Adrenal gland (tissue), 5 donors: ENCODE data around the gene MCF2L.

Source experiments
- CTCF ChIP-seq, 6 experiments: fragments of 450-650 bp in 4 of 6; fragments of 200-600 bp in 2 of 6; sonication (generic) in 1 of 6; IDR thresholded peaks; 1 replicate in 5 of 6; 2 replicates in 1 of 6; pipeline versions ENCODE4 v1.5.1 to v1.8.0; 2016 to 2021; ENCODE audit warnings: antibody characterized with exemption in 6 of 6, mild to moderate bottlenecking in 2 of 6, moderate library complexity in 1 of 6
- POLR2A ChIP-seq, 2 donors: fragments of 450-650 bp; IDR thresholded peaks; one replicate each; pipeline ENCODE4 v1.6.1; 2017; ENCODE audit warnings: antibody characterized with exemption in 2 of 2, mild to moderate bottlenecking in 2 of 2, moderate library complexity in 1 of 2
- donor health status: DM: no; HTN: no; CAD: no.

GRCh38 chr13:113052971-113053370, 84.0 kb downstream of the MCF2L start:
- TF ChIP-seq CTCF (IDR thresholded peaks at IDR 0.05) = no peak
- TF ChIP-seq POLR2A (IDR thresholded peaks at IDR 0.05) = no peak
